Fibroblast of lung (primary cell): ENCODE data around the gene SAMD8. TPM values are rescaled to one million over a fixed set of nuclear protein-coding genes. Genes with fewer than 3 reads are reported as not detected.

Source experiments
- DNase-seq, 2 donors: peaks; one replicate each; pipeline versions ENCODE4 v3.0.0 to v3.0.0-alpha.2; 2010; ENCODE audit warnings: low read depth in 2 of 2
- H2AFZ ChIP-seq: 2 replicates; pipeline ENCODE4 v1.5.1; 2012; ENCODE audit warnings: low read length, control low read depth, inconsistent platforms
- H3K27ac ChIP-seq: 2 replicates; pipeline ENCODE4 v1.5.1; 2011; ENCODE audit warnings: low read length, control low read depth; ENCODE audit not compliant: insufficient read depth
- H3K27me3 ChIP-seq: 2 replicates; pipeline ENCODE4 v1.5.1; 2011; ENCODE audit warnings: mild to moderate bottlenecking, low read length; ENCODE audit not compliant: control insufficient read depth, insufficient read depth
- H3K36me3 ChIP-seq: 2 replicates; pipeline ENCODE4 v1.5.1; 2011; ENCODE audit warnings: low read length; ENCODE audit not compliant: control insufficient read depth, insufficient read depth
- H3K4me1 ChIP-seq: 2 replicates; pipeline ENCODE4 v1.5.1; 2011; ENCODE audit warnings: low read length; ENCODE audit not compliant: control insufficient read depth, insufficient read depth; ENCODE audit errors: extremely low read depth
- H3K4me2 ChIP-seq: 2 replicates; pipeline ENCODE4 v1.5.1; 2011; ENCODE audit warnings: low read length, control low read depth; ENCODE audit not compliant: insufficient read depth; ENCODE audit errors: extremely low read depth
- H3K4me3 ChIP-seq, 4 experiments: fragments of 200-600 bp in 1 of 4; sonication (generic) in 1 of 4; replicated peaks in 1 of 4; 2 replicates each; pipeline ENCODE4 v1.5.1; 2011 to 2016; ENCODE audit warnings: low read length in 4 of 4, low read depth in 3 of 4, mild to moderate bottlenecking in 3 of 4, control low read depth in 2 of 4, inconsistent platforms in 1 of 4, mixed read lengths in 1 of 4; ENCODE audit not compliant: insufficient read depth in 1 of 4; ENCODE audit errors: control extremely low read depth in 1 of 4
- H3K79me2 ChIP-seq: 2 replicates; pipeline ENCODE4 v1.5.1; 2012; ENCODE audit warnings: mild to moderate bottlenecking, low read length, inconsistent platforms; ENCODE audit not compliant: control insufficient read depth, insufficient read depth
- H3K9ac ChIP-seq: 2 replicates; pipeline ENCODE4 v1.5.1; 2011; ENCODE audit warnings: mild to moderate bottlenecking, low read length, control low read depth; ENCODE audit not compliant: insufficient read depth
- H3K9me3 ChIP-seq: 2 replicates; pipeline ENCODE4 v1.5.1; 2012; ENCODE audit warnings: low read depth, low read length; ENCODE audit not compliant: control insufficient read depth, insufficient read depth
- H4K20me1 ChIP-seq: 2 replicates; pipeline ENCODE4 v1.5.1; 2011; ENCODE audit warnings: low read length; ENCODE audit not compliant: control insufficient read depth, insufficient read depth; ENCODE audit errors: extremely low read depth
- CTCF ChIP-seq, 2 donors: IDR thresholded peaks in 1 of 2; conservative IDR thresholded peaks in 1 of 2; 1 replicate in 1 of 2; 2 replicates in 1 of 2; pipeline ENCODE4 v1.5.1; 2011 to 2012; ENCODE audit warnings: low read length in 2 of 2, control low read depth in 1 of 2, inconsistent platforms in 1 of 2, low read depth in 1 of 2, mild to moderate bottlenecking in 1 of 2
- EZH2 ChIP-seq: IDR thresholded peaks from 2 replicates; pipeline ENCODE4 v1.5.1; 2012; ENCODE audit warnings: low read length, control low read depth, mild to moderate bottlenecking; ENCODE audit errors: missing control alignments
- polyA plus RNA-seq, 2 donors: library from polyadenylated mRNA; depleted of rRNA in 1 of 2; stranded (reverse) in 1 of 2; unstranded in 1 of 2; fragments of >200 nt; gene quantifications; 2 replicates each; pipeline ENCODE4 v1.2.1, GENCODE V29; 2011 to 2012; ENCODE audit warnings: missing spikeins in 1 of 2
- total RNA-seq: library from RNA; depleted of rRNA; stranded (reverse); fragments of >200 nt; gene quantifications from 2 replicates; pipeline ENCODE4 v1.2.1, GENCODE V29; 2014

Gene SAMD8
- total and polyA plus RNA-seq, 2 donors (not counting 1 experiment from before 2014, with no cell fraction given): 32.5 to 51.5 TPM

DNA sequence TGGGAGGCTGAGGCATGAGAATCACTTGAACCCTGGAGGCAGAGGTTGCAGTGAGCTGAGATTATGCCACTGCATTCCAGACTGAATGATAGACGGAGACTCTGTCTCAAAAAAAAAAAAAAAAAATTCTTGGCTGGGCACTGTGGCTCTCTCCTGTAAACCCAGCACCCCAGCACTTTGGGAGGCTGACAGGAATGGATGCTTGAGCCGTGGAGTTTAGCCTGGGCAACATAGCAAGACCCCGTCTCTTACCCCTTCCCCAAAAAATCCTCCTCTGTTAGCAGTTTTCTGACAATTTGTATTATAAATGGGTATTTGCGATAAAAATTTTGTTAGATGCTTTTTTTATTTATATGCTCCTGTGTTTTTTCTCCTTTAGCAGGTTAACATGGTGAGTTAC lies 11.0 kb downstream of the SAMD8 start:
- Histone ChIP-seq H3K9ac (no peak overlapping the region), H3K4me1 (peaks cover 1% of the 10 kb centered on the region), H3K27me3 (no peaks in the 10 kb centered on the region), H3K9me3 (no peaks in the 10 kb centered on the region), H3K27ac (no peak overlapping the region), H4K20me1 (no peaks in the 10 kb centered on the region), H3K79me2 (peaks cover 45% of the 10 kb centered on the region), H3K36me3 (peaks cover 4% of the 10 kb centered on the region), H2AFZ (no peak overlapping the region), H3K4me2 (no peak overlapping the region), H3K4me3 (no peak overlapping the region)
- no peak for DNase-seq
- no peak for TF ChIP-seq EZH2
- no peak for TF ChIP-seq CTCF (conservative IDR thresholded peaks at IDR 0.05 in 1 of 2, IDR thresholded peaks at IDR 0.05 in 1 of 2; ENCODE audit: low read depth in 1 of 2, low read length in 2 of 2)

GRCh38 chr10:75123088-75123682 lies 11.7 kb downstream of the SAMD8 start:
- Histone ChIP-seq H3K4me1 (no peaks in the 10 kb centered on the region), H3K36me3 (peaks cover 4% of the 10 kb centered on the region), H3K4me2 (no peak overlapping the region), H4K20me1 (no peaks in the 10 kb centered on the region), H3K27me3 (no peaks in the 10 kb centered on the region), H3K9me3 (no peaks in the 10 kb centered on the region), H3K9ac (no peak overlapping the region), H3K4me3 (no peak overlapping the region), H2AFZ (no peak overlapping the region), H3K79me2 (peaks cover 45% of the 10 kb centered on the region), H3K27ac (no peak overlapping the region)
- no peak for TF ChIP-seq EZH2
- TF ChIP-seq CTCF (conservative IDR thresholded peaks at IDR 0.05 in 1 of 2, IDR thresholded peaks at IDR 0.05 in 1 of 2; ENCODE audit: low read depth in 1 of 2, low read length in 2 of 2): no peak
- no peak for DNase-seq

DNA sequence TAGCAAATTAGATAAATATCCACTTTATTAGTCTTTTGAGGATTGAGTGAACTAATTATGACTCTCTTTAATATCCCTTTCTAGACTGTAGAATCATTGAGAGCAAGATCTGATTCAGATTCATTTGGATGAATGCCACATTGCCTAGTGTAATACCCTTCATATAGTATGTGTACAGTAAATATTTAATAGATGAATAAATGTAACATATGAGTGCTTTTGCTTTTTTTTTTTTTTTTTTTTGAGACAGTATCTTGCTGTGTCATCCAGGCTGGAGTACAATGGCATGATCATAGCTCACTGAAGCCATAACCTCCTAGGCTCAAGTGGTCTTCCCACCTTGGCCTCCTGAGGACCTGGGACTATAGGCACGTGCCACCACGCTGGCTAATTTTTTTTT lies 14.8 kb downstream of the SAMD8 start:
- Histone ChIP-seq H3K27ac (no peak overlapping the region), H3K9ac (no peak overlapping the region), H2AFZ (no peak overlapping the region), H4K20me1 (no peaks in the 10 kb centered on the region), H3K4me3 (no peak overlapping the region), H3K27me3 (no peaks in the 10 kb centered on the region), H3K79me2 (peaks cover 25% of the 10 kb centered on the region), H3K9me3 (no peaks in the 10 kb centered on the region), H3K4me1 (no peaks in the 10 kb centered on the region), H3K36me3 (peaks cover 4% of the 10 kb centered on the region), H3K4me2 (no peak overlapping the region)
- DNase-seq: no peak
- TF ChIP-seq EZH2 (no peak), CTCF (conservative IDR thresholded peaks at IDR 0.05 in 1 of 2, IDR thresholded peaks at IDR 0.05 in 1 of 2; ENCODE audit: low read depth in 1 of 2, low read length in 2 of 2) (no peak)
